ENCODE measurements around the gene S100PBP.
A peak's percentile ranks its signal among the peaks of the same experiment; 100 is the strongest.

The S100PBP gene

DNA sequence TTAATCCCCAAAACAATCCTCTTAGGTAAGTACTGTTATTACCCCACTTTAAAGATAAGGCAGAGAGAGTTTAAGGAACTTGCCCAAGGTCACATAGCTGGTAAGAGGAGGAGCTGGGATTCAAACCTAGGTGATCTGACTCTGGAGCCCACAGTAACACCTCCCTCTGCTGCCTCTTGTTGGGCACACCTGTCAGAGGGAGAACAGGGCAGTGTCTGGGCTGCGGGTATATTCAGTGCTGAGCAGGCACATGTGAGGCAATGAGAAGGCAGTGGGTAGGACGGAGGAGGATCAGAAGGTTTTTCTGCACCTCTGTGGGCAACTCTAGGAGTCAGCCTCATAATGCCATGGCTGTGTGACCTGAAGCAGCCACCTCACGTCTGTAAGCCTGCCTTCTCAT lies 70.7 kb downstream of the S100PBP start:
- Histone ChIP-seq H3K36me3 (no peaks in the 10 kb centered on the region), H3K9ac (no peak overlapping the region), H3K27ac (no peak overlapping the region), H3K9me3 (replicated peaks in 1 of 11) (no peaks in the 10 kb centered on the region), H3K4me3 (no peak overlapping the region), H3K4me2 (no peak overlapping the region), H3K27me3 (peaks cover 31 to 48% (median 41%) of the 10 kb centered on the region in 11 experiments), H4K20me1 (peaks cover 0 to 24% (median 0%) of the 10 kb centered on the region in 11 experiments; a peak in 4 of 22 replicates), H3K4me1 (peaks cover 0 to 9% (median 5%) of the 10 kb centered on the region in 10 experiments; a peak in 8 of 20 replicates)
- TF ChIP-seq Cebpa-rat (IDR thresholded peaks at IDR 0.05) = no peak

- no peak for TF ChIP-seq Cebpa-rat (IDR thresholded peaks at IDR 0.05)
- no peaks in the 10 kb centered on the region for H3K36me3 ChIP-seq
- H3K4me3 ChIP-seq = no peak overlapping the region
- H3K27me3 ChIP-seq = peaks cover 38 to 55% (median 47%) of the 10 kb centered on the region in 11 experiments
- H3K27ac ChIP-seq = no peak overlapping the region
- H3K9me3 ChIP-seq (replicated peaks in 1 of 11) = no peaks in the 10 kb centered on the region
- H3K4me1 ChIP-seq = peaks cover 0 to 15% (median 7%) of the 10 kb centered on the region in 10 experiments; a peak in 10 of 20 replicates
- H3K4me2 ChIP-seq = no peak overlapping the region
- H3K9ac ChIP-seq = no peak overlapping the region
- H4K20me1 ChIP-seq = peaks cover 0 to 24% (median 0%) of the 10 kb centered on the region in 11 experiments; a peak in 4 of 22 replicates
Measured at GRCh38 chr1:32888677-32889420, 71.4 kb downstream of the S100PBP start.

DNA sequence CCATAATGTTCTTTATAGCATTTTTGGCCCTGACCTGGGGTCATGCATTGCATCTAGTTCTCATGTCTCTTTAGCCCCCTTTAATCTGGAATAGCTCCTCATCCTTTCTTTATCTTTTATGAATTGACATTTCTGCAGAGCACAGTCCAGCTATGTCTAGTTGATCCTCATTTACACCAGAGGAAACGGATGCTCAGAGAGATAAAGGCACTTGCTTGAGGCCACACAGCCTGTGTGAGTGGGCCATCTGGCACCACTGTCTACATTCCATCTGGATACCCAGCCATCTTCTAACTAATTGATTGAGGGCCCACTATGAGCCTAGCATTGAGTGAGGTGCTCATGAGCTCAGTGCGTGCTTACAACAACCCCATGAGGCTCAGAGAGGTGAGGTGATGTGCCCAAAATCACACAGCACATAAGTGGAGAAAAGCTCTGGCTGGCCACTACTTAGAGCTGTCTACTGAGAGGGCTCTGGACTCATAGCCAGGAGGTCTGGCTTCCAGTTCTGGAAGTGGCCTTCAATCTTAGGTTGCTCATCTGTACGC lies 72.4 kb downstream of the S100PBP start:
- H3K9me3 ChIP-seq (replicated peaks in 1 of 11) = no peaks in the 10 kb centered on the region
- H3K27ac ChIP-seq = no peak overlapping the region
- H3K9ac ChIP-seq = no peak overlapping the region
- H3K4me2 ChIP-seq = no peak overlapping the region
- TF ChIP-seq Cebpa-rat (IDR thresholded peaks at IDR 0.05) = no peak
- H3K27me3 ChIP-seq = peaks cover 45 to 62% (median 56%) of the 10 kb centered on the region in 11 experiments
- peaks cover 0 to 19% (median 8%) of the 10 kb centered on the region in 10 experiments; a peak in 10 of 20 replicates for H3K4me1 ChIP-seq
- no peak overlapping the region for H3K4me3 ChIP-seq
- H4K20me1 ChIP-seq = peaks cover 0 to 24% (median 0%) of the 10 kb centered on the region in 11 experiments; a peak in 4 of 22 replicates
- no peaks in the 10 kb centered on the region for H3K36me3 ChIP-seq

DNA sequence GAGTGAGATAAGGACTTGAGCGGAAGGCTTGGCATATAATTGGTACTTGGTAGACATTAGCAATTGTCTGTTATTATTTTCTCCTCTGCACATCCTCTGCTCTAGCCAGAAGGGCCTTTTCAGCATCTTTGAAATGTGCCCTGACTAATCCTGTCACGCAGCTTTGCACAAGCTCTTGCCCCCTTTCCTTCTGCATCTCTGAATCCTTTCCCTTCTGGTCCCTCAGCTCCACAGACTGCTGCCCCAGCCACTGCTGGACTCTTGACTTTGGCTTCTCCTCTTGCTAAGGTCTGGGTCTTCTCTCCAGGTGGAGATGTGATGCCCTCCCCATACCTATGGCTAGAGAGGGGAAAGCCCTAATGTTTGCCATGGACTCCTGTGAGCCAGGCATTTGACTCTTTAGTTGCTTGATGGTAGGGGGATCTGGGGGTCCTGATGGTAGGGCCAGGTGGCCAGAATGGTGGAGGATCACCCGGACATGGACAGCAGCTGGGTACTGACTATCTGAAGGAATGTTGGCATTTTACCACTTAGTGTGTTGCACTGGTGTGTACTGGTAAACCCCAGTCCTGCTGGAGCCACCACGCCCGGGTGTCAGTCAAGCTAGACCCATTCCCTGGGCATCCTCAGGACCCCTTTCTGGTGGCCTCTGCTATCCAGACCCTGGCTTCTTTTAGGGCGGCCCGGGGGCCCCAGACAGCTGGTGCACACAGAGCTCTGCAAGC lies 73.2 kb downstream of the S100PBP start:
- H3K9ac ChIP-seq = no peak overlapping the region
- H4K20me1 ChIP-seq = peaks cover 0 to 31% (median 0%) of the 10 kb centered on the region in 11 experiments; a peak in 4 of 22 replicates
- no peak overlapping the region for H3K4me3 ChIP-seq
- no peaks in the 10 kb centered on the region for H3K9me3 ChIP-seq (replicated peaks in 1 of 11)
- H3K4me1 ChIP-seq = peaks cover 0 to 19% (median 8%) of the 10 kb centered on the region in 10 experiments; a peak in 10 of 20 replicates
- no peak for TF ChIP-seq Cebpa-rat (IDR thresholded peaks at IDR 0.05)
- H3K27me3 ChIP-seq = peaks cover 42 to 58% (median 49%) of the 10 kb centered on the region in 11 experiments
- peaks cover 0 to 1% (median 0%) of the 10 kb centered on the region in 11 experiments; a peak in 3 of 22 replicates for H3K36me3 ChIP-seq
- no peak overlapping the region for H3K4me2 ChIP-seq
- H3K27ac ChIP-seq = no peak overlapping the region

DNA sequence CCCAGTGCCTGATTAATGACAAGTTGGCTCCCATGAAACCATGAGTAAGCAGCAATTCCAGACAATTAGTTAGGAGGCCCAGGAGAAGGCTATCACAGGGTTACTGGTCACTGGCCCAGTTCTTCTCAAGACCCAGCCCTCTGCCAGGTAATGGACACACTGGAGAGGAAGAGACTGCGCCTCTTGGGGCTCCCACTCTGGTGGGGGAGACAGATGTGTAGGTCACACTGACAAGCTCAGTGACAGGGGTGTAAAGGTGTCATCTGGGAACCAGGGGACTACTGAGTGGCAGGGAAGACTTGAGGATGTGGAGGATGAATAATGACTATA lies 73.8 kb downstream of the S100PBP start:
- peaks cover 36 to 53% (median 44%) of the 10 kb centered on the region in 11 experiments for H3K27me3 ChIP-seq
- H3K9ac ChIP-seq = no peak overlapping the region
- H4K20me1 ChIP-seq = peaks cover 0 to 31% (median 0%) of the 10 kb centered on the region in 11 experiments; a peak in 4 of 22 replicates
- H3K36me3 ChIP-seq = peaks cover 0 to 3% (median 0%) of the 10 kb centered on the region in 11 experiments; a peak in 3 of 22 replicates
- no peak overlapping the region for H3K27ac ChIP-seq
- no peaks in the 10 kb centered on the region for H3K9me3 ChIP-seq (replicated peaks in 1 of 11)
- TF ChIP-seq Cebpa-rat (IDR thresholded peaks at IDR 0.05) = no peak
- H3K4me2 ChIP-seq = no peak overlapping the region
- H3K4me1 ChIP-seq = peaks cover 0 to 19% (median 8%) of the 10 kb centered on the region in 10 experiments; a peak in 10 of 20 replicates
- no peak overlapping the region for H3K4me3 ChIP-seq

GRCh38 chr1:32891630-32892029 lies 74.2 kb downstream of the S100PBP start:
- no peaks in the 10 kb centered on the region for H3K9me3 ChIP-seq (replicated peaks in 1 of 11)
- no peak overlapping the region for H3K27ac ChIP-seq
- H3K36me3 ChIP-seq = peaks cover 0 to 3% (median 0%) of the 10 kb centered on the region in 11 experiments; a peak in 3 of 22 replicates
- no peak overlapping the region for H3K9ac ChIP-seq
- H3K4me1 ChIP-seq = peaks cover 0 to 19% (median 8%) of the 10 kb centered on the region in 10 experiments; a peak in 10 of 20 replicates
- TF ChIP-seq Cebpa-rat (IDR thresholded peaks at IDR 0.05) = no peak
- H4K20me1 ChIP-seq = peaks cover 0 to 31% (median 0%) of the 10 kb centered on the region in 11 experiments; a peak in 5 of 22 replicates
- H3K4me3 ChIP-seq = no peak overlapping the region
- peaks cover 32 to 49% (median 40%) of the 10 kb centered on the region in 11 experiments for H3K27me3 ChIP-seq
- no peak overlapping the region for H3K4me2 ChIP-seq

DNA sequence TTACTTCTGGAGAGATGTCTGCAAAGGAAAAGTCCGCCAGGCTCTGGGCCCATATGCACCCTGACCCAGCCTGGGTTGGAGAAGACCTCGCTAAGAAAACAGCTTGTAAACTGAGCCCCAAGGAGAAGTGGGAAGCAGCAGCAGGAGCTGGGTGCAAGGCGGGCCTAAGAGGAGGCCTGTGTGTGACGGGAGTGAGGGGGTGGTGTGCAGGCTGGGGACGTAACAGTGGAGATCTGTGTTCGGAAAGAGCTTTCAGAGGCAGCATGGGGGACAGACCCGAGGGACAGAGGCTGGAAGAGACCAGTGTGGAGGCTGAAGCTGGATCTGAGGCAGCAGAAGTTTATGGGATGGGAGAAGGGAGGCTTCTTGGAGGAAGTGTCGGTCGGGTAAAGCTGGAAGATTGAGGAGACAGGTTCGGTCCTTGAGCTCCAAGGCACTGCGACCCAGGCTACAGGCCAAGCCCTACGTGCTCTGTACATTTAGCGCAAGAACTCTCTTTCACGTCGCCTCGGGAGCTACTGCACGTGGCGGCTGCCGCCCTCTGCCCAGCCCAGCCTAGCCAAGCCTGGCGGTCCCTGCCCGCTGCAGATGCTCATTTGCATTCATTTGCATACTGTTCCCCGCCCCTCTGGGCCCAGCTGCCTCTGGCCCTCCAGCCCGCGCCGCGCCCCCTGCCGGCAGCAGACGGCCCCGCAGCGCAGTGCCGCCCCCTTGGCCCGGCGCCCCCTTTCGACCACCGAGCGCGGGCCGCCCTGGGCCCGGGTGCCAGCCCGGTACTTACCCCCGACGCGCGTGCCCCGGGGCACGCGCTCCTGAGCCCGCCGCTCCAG lies 75.1 kb downstream of the S100PBP start:
- peaks cover 23 to 39% (median 30%) of the 10 kb centered on the region in 11 experiments for H3K27me3 ChIP-seq
- peaks cover 0 to 32% (median 0%) of the 10 kb centered on the region in 11 experiments; a peak in 5 of 22 replicates for H4K20me1 ChIP-seq
- H3K4me1 ChIP-seq = peaks cover 0 to 19% (median 8%) of the 10 kb centered on the region in 10 experiments; a peak in 10 of 20 replicates
- TF ChIP-seq Cebpa-rat (IDR thresholded peaks at IDR 0.05) = no peak
- peak overlapping the region in 8 of 11 experiments; percentile 15 to 64 (median 48); a peak in 11 of 22 replicates for H3K9ac ChIP-seq
- no peaks in the 10 kb centered on the region for H3K9me3 ChIP-seq (replicated peaks in 1 of 11)
- peak overlapping the region; percentile 53 to 82 (median 72) for H3K4me2 ChIP-seq
- H3K4me3 ChIP-seq = peak overlapping the region; percentile 36 to 65 (median 48); a peak in 18 of 20 replicates
- 0 out of 22 replicates have a peak overlapping the region, but pooled peaks of 1 of the 11 experiments have one; percentile 13 for H3K27ac ChIP-seq
- H3K36me3 ChIP-seq = peaks cover 0 to 3% (median 0%) of the 10 kb centered on the region in 11 experiments; a peak in 3 of 22 replicates
